ENCODE results near the gene MYOM1.
A peak's percentile ranks its signal among the peaks of the same experiment; 100 is the strongest.

Gene MYOM1

DNA sequence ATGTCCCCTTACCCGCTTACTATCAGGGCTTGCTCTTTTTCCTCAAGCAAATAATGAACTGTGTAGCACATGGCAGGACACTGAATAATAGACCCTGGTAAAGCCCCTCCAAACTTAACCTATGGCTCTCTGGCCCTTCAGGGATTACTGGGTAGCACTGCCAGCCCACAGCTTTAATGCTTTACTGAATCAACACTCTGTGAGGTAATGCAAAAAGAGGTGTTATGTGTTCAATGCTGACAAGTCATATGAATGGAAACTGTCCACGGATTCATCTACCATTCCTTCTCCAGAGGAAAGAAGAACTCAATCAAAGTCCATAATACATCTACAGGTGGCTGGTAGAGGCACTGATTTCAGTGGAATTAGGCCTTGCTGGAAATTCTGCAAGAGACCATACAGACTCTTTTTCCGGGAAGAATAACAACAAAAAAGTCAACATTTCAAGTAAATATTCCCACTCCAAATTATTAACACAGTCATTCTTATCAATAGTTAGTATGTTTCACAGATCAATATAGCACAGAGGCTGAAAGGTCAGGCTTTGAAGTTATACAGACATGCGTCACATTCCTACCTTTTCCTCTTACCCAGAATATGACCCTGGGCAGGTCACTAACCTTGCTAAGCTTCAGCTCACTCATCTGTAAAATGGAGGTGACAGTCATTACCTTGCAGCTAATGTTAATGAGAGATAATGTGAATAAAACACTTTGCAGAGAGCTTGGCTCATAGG is 13.8 kb upstream of the MYOM1 start:
- H3K4me3 ChIP-seq (ENCODE audit: control insufficient read depth, low read depth, low read length), result no peak overlapping the region
- DNase-seq (ENCODE audit: low read depth), result no peak
- no peak for TF ChIP-seq CTCF (conservative IDR thresholded peaks at IDR 0.05; ENCODE audit: control insufficient read depth, insufficient read depth, low read depth, low read length)

- no peak for DNase-seq (ENCODE audit: low read depth)
- no peak overlapping the region for H3K4me3 ChIP-seq (ENCODE audit: control insufficient read depth, low read depth, low read length)
- TF ChIP-seq CTCF (conservative IDR thresholded peaks at IDR 0.05; ENCODE audit: control insufficient read depth, insufficient read depth, low read depth, low read length), result no peak
These were observed 13.2 kb upstream of the MYOM1 start for GRCh38 chr18:3233004-3233403.

DNA sequence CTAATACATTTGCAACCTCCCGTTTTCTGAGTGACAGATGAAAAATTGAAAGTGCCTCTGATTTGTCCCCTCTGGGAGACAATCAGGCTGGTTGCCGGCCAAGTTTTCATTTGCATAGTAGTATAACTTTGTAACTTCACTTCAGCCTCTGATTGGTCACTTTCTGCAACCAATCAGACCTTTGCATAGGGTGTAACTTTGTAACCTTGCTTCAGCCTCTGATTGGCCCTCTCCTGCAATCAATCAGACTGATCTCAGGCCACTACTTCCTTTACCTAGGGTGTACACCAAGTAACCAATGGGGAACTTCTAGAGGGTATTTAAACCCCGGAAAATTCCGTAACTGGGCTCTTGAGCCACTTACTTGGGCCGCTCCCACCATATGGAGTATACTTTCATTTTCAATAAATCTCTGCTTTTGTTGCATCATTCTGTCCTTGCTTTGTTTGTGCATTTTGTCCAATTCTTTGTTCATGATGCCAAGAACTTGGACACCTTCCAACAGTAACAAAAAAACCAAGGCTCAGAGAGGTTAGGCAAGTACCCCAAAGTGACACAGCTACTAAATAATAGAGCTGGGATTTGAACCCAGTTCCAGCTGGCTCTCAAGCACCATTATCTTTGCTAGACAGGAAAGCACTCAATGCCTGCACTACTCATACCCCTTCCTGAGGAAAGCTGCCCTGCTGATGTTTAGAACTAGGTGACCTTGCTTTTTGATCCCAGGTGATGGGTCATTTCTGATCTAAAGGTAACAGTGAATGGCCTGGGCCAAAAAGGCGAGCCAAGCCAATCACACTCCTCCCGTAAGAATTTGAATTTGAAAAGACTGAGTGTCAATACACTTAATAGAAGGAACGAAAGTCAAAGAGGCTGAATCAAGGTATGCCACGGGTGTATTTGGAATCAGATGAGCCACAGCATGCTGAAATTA is 10.9 kb upstream of the MYOM1 start:
- peak; percentile 32 for DNase-seq (ENCODE audit: low read depth)
- no peak for TF ChIP-seq CTCF (conservative IDR thresholded peaks at IDR 0.05; ENCODE audit: control insufficient read depth, insufficient read depth, low read depth, low read length)
- H3K4me3 ChIP-seq (ENCODE audit: control insufficient read depth, low read depth, low read length), result no peak overlapping the region

GRCh38 chr18:3226048-3226447 is 6.3 kb upstream of the MYOM1 start:
- no peak for DNase-seq (ENCODE audit: low read depth)
- no peak overlapping the region for H3K4me3 ChIP-seq (ENCODE audit: control insufficient read depth, low read depth, low read length)
- TF ChIP-seq CTCF (conservative IDR thresholded peaks at IDR 0.05; ENCODE audit: control insufficient read depth, insufficient read depth, low read depth, low read length), result no peak

DNA sequence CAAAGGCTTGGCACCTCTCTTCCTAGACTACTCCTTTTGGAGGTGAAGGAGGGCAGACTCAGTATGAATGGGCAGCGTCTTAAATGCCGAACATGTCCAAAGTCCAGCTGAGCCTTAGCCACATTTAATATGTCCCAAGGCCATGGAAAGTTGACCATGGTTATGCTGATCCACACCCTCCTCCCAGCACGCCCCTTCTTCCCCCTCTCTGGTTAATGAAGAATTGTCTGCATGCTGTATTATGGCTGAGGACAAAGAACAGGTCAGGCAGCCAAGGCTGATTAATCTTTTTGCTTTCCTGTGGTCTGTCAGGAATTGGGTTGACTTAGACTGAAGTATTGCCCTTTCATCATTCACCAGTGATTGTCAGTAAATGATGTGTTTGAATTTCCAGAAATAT is 5.8 kb upstream of the MYOM1 start:
- DNase-seq (ENCODE audit: low read depth), result no peak
- no peak overlapping the region for H3K4me3 ChIP-seq (ENCODE audit: control insufficient read depth, low read depth, low read length)
- no peak for TF ChIP-seq CTCF (conservative IDR thresholded peaks at IDR 0.05; ENCODE audit: control insufficient read depth, insufficient read depth, low read depth, low read length)

DNA sequence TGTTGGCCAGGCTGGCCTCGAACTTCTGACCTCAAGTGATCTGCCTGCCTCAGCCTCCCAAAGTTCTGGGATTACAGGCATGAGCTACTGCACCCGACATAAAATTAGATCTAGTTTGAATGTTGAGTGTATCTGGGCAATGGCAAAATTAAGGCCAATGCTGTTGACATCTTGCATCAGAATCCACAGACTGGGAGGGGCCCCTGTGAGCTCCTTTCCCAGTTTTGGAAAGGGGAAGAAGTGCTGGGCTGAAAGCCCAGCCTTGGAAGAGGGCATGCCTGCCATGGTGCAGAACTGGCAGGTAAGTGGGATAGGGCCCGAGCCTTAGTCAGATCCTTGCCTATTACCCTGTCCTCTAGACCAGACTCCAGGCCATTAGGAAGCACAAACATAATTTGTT is 4.5 kb upstream of the MYOM1 start:
- no peak for TF ChIP-seq CTCF (conservative IDR thresholded peaks at IDR 0.05; ENCODE audit: control insufficient read depth, insufficient read depth, low read depth, low read length)
- H3K4me3 ChIP-seq (ENCODE audit: control insufficient read depth, low read depth, low read length), result no peak overlapping the region
- no peak for DNase-seq (ENCODE audit: low read depth)

Measured in fibroblast of mammary gland (primary cell).